Neuronal stem cell (in vitro differentiated cells): Measurements from ENCODE around the gene CST5.

Experiments
- DNase-seq: peaks from one replicate; pipeline ENCODE4 v3.0.0-alpha.2; 2013; ENCODE audit warnings: low spot score
- H2AFZ ChIP-seq: one replicate; pipeline ENCODE4 v1.6.1; 2013; ENCODE audit warnings: mild to moderate bottlenecking, low read length, inconsistent platforms
- H2AK5ac ChIP-seq: 2 replicates; pipeline ENCODE4 v1.6.1; 2013; ENCODE audit warnings: low read depth, mild to moderate bottlenecking, inconsistent platforms, low read length, moderate library complexity, mixed read lengths
- H2BK120ac ChIP-seq: 2 replicates; pipeline ENCODE4 v1.6.1; 2013; ENCODE audit warnings: low read depth, mild to moderate bottlenecking, inconsistent platforms, low read length, moderate library complexity, mixed read lengths
- H2BK12ac ChIP-seq: one replicate; pipeline ENCODE4 v1.6.1; 2013; ENCODE audit warnings: low read length, inconsistent platforms
- H2BK15ac ChIP-seq: 2 replicates; pipeline ENCODE4 v1.6.1; 2013; ENCODE audit warnings: mild to moderate bottlenecking, low read length, inconsistent platforms, mixed read lengths
- H2BK5ac ChIP-seq: one replicate; pipeline ENCODE4 v1.6.1; 2013; ENCODE audit warnings: inconsistent platforms, mild to moderate bottlenecking, low read length, moderate library complexity
- H3K14ac ChIP-seq: one replicate; pipeline ENCODE4 v1.6.1; 2013; ENCODE audit warnings: low read length, inconsistent platforms
- H3K18ac ChIP-seq: 2 replicates; pipeline ENCODE4 v1.6.1; 2013; ENCODE audit warnings: low read length, inconsistent platforms
- H3K23ac ChIP-seq: 2 replicates; pipeline ENCODE4 v1.6.1; 2013; ENCODE audit warnings: low read depth, mild to moderate bottlenecking, mixed read lengths, low read length, inconsistent platforms; ENCODE audit not compliant: poor library complexity
- H3K27ac ChIP-seq: replicated peaks from 3 replicates; pipeline ENCODE4 v1.5.1; 2013; ENCODE audit warnings: low read length, inconsistent platforms
- H3K27me3 ChIP-seq, 3 experiments: 2 replicates each; pipeline ENCODE4 v1.6.1; 2013; ENCODE audit warnings: low read length in 3 of 3, mild to moderate bottlenecking in 2 of 3, inconsistent platforms in 1 of 3, low read depth in 1 of 3, mixed read lengths in 1 of 3, moderate library complexity in 1 of 3; ENCODE audit not compliant: control insufficient read depth in 3 of 3, insufficient read depth in 3 of 3
- H3K36me3 ChIP-seq, 2 donors: replicated peaks in 1 of 2; 2 replicates each; pipeline ENCODE4 v1.6.1; 2013; ENCODE audit warnings: low read length in 2 of 2; ENCODE audit not compliant: control insufficient read depth in 2 of 2, insufficient read depth in 2 of 2
- H3K4ac ChIP-seq: 2 replicates; pipeline ENCODE4 v1.6.1; 2013; ENCODE audit warnings: inconsistent platforms, mild to moderate bottlenecking, low read length, moderate library complexity
- H3K4me1 ChIP-seq, 2 donors: 1 replicate in 1 of 2; 2 replicates in 1 of 2; pipeline ENCODE4 v1.6.1; 2013; ENCODE audit warnings: low read length in 2 of 2, low read depth in 1 of 2; ENCODE audit not compliant: control insufficient read depth in 2 of 2, insufficient read depth in 1 of 2
- H3K4me2 ChIP-seq: one replicate; pipeline ENCODE4 v1.6.1; 2013; ENCODE audit warnings: mild to moderate bottlenecking, low read length, inconsistent platforms; ENCODE audit not compliant: insufficient read depth, poor library complexity, severe bottlenecking
- H3K4me3 ChIP-seq, 2 donors: 2 replicates each; pipeline ENCODE4 v1.5.1; 2013; ENCODE audit warnings: low read length in 2 of 2, mild to moderate bottlenecking in 2 of 2, inconsistent platforms in 1 of 2, moderate library complexity in 1 of 2
- H3K79me1 ChIP-seq: one replicate; pipeline ENCODE4 v1.6.1; 2013; ENCODE audit warnings: low read depth, mild to moderate bottlenecking, inconsistent platforms, low read length, moderate library complexity
- H3K9ac ChIP-seq: one replicate; pipeline ENCODE4 v1.6.1; 2013; ENCODE audit warnings: mild to moderate bottlenecking, low read depth, low read length, inconsistent platforms; ENCODE audit not compliant: poor library complexity
- H3K9me3 ChIP-seq, 2 donors: replicated peaks in 1 of 2; 2 replicates each; pipeline versions ENCODE3 to v1.6.1; 2013; ENCODE audit warnings: low read length in 2 of 2, mild to moderate bottlenecking in 2 of 2, inconsistent platforms in 1 of 2, low read depth in 1 of 2, mixed read lengths in 1 of 2, moderate library complexity in 1 of 2; ENCODE audit not compliant: control insufficient read depth in 2 of 2, insufficient read depth in 1 of 2
- H4K8ac ChIP-seq: one replicate; pipeline ENCODE4 v1.6.1; 2013; ENCODE audit warnings: low read depth, mild to moderate bottlenecking, inconsistent platforms, low read length, moderate library complexity
- H4K91ac ChIP-seq: one replicate; pipeline ENCODE4 v1.6.1; 2013; ENCODE audit warnings: low read length, low read depth, mild to moderate bottlenecking, inconsistent platforms; ENCODE audit not compliant: poor library complexity
- WGBS, 2 donors: extraction: QIAGEN DNeasy Blood & Tissue Kit; methylation state at CpG; one replicate each; pipeline ENCODE4 v1.1.7; 2013; ENCODE audit warnings: missing lambda C conversion rate in 2 of 2, mixed read lengths in 1 of 2; ENCODE audit not compliant: insufficient read length in 2 of 2, insufficient replicate concordance in 1 of 2; ENCODE audit errors: extremely low coverage in 2 of 2; 5-methylcytosine and 5-hydroxymethylcytosine counted together

CST5 gene

GRCh38 chr20:23873370-23874015, 6.1 kb downstream of the CST5 start:
- Histone ChIP-seq H3K23ac (no peak overlapping the region), H2BK5ac (no peak overlapping the region), H3K36me3 (no peaks in the 10 kb centered on the region), H3K27me3 (no peaks in the 10 kb centered on the region), H3K4me3 (no peak overlapping the region), H3K9me3 (no peaks in the 10 kb centered on the region), H2BK120ac (no peak overlapping the region), H3K27ac (no peak overlapping the region), H3K4me2 (no peak overlapping the region), H4K91ac (no peak overlapping the region), H2BK12ac (no peak overlapping the region), H2BK15ac (no peak overlapping the region), H2AFZ (no peak overlapping the region), H3K18ac (no peak overlapping the region), H3K4ac (no peak overlapping the region), H2AK5ac (no peak overlapping the region), H4K8ac (no peak overlapping the region), H3K4me1 (peaks cover 0 to 10% of the 10 kb centered on the region in 2 donors), H3K79me1 (no peaks in the 10 kb centered on the region), H3K14ac (no peak overlapping the region), H3K9ac (no peak overlapping the region)
- no peak for DNase-seq
- WGBS, 2 donors, result no CpG with 5 or more reads among the region's 3 CpGs

- H2AK5ac ChIP-seq, result no peak overlapping the region
- H2BK12ac ChIP-seq, result no peak overlapping the region
- H3K36me3 ChIP-seq, result no peaks in the 10 kb centered on the region
- H3K4me3 ChIP-seq, result no peak overlapping the region
- H2AFZ ChIP-seq, result no peak overlapping the region
- no peak overlapping the region for H3K4me2 ChIP-seq
- H2BK120ac ChIP-seq, result no peak overlapping the region
- DNase-seq, result no peak
- H3K9me3 ChIP-seq, result no peaks in the 10 kb centered on the region
- no peak overlapping the region for H2BK5ac ChIP-seq
- WGBS, 2 donors, result no CpG with 5 or more reads among the region's 1 CpG
- no peak overlapping the region for H4K91ac ChIP-seq
- H3K14ac ChIP-seq, result no peak overlapping the region
- H3K4me1 ChIP-seq, result peaks cover 0 to 12% of the 10 kb centered on the region in 2 donors
- no peak overlapping the region for H3K4ac ChIP-seq
- H3K18ac ChIP-seq, result no peak overlapping the region
- H3K27ac ChIP-seq, result no peak overlapping the region
- H4K8ac ChIP-seq, result no peak overlapping the region
- H3K79me1 ChIP-seq, result no peaks in the 10 kb centered on the region
- no peak overlapping the region for H3K23ac ChIP-seq
- H3K9ac ChIP-seq, result no peak overlapping the region
- H3K27me3 ChIP-seq, result no peaks in the 10 kb centered on the region
- H2BK15ac ChIP-seq, result no peak overlapping the region
Measured at GRCh38 chr20:23872065-23872464, 7.5 kb downstream of the CST5 start.

DNA sequence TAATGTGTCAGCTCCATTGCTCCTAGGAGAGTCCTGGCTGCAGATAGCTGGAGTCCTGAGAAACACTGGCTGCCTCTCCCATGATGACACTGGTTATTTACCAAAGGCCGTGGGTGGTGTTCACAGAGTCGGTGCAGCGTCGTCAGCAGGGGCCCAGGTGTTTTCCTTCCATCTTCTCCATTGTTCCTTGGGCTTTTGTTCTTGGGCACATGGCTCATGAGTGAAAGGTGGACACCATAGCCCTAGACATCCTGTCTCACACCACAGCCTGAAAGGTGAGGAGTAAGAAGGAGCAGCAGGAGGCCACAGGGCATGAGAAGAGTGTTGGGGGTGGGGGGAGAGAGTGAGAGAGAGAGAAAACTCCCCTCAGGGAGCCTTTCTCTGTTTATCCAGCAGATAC, 9.1 kb downstream of the CST5 start:
- H4K91ac ChIP-seq, result no peak overlapping the region
- WGBS, 2 donors, result no CpG with 5 or more reads among the region's 4 CpGs
- no peak overlapping the region for H2AK5ac ChIP-seq
- no peak overlapping the region for H3K23ac ChIP-seq
- no peaks in the 10 kb centered on the region for H3K79me1 ChIP-seq
- no peak overlapping the region for H2BK15ac ChIP-seq
- no peaks in the 10 kb centered on the region for H3K27me3 ChIP-seq
- H3K27ac ChIP-seq, result no peak overlapping the region
- H2BK120ac ChIP-seq, result no peak overlapping the region
- H2BK12ac ChIP-seq, result peak overlapping the region; percentile 60
- no peak overlapping the region for H4K8ac ChIP-seq
- no peak overlapping the region for H2BK5ac ChIP-seq
- H2AFZ ChIP-seq, result no peak overlapping the region
- DNase-seq, result no peak
- H3K4me3 ChIP-seq, result no peak overlapping the region
- no peaks in the 10 kb centered on the region for H3K9me3 ChIP-seq
- H3K4me2 ChIP-seq, result no peak overlapping the region
- H3K4me1 ChIP-seq, result peaks cover 0 to 10% of the 10 kb centered on the region in 2 donors
- H3K4ac ChIP-seq, result no peak overlapping the region
- H3K14ac ChIP-seq, result no peak overlapping the region
- no peak overlapping the region for H3K9ac ChIP-seq
- peak overlapping the region; percentile 31 for H3K18ac ChIP-seq
- H3K36me3 ChIP-seq, result no peaks in the 10 kb centered on the region

DNA sequence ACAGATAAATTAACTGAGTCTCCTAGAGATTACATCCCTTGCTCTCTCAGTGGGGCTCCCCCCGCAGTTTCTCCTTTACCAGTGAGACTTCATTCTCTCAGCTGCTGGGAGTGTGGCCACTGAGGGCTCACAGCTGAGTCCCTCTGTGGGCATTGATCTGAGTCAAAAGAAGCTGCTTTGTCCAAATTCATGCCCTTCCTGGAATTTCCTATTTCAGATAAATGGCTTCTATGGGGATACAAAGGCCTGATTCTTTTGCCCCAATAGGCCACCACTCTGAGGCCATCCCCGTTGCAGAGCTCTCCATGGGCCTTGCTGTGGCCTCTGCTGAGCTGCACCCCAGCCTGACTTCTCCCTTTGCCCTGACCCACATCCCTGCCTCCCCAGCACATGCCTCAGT, 10.0 kb downstream of the CST5 start:
- no peak overlapping the region for H3K9ac ChIP-seq

More for the DNA sequence above, 10.0 kb downstream of the CST5 start:
- Histone ChIP-seq H3K27me3 (no peaks in the 10 kb centered on the region), H3K14ac (no peak overlapping the region), H3K79me1 (no peaks in the 10 kb centered on the region), H3K9me3 (no peaks in the 10 kb centered on the region), H4K8ac (no peak overlapping the region), H3K4me3 (no peak overlapping the region), H3K4ac (no peak overlapping the region), H2AK5ac (peak overlapping the region; percentile 40), H2AFZ (no peak overlapping the region), H3K18ac (peak overlapping the region; percentile 41), H2BK12ac (no peak overlapping the region), H3K27ac (no peak overlapping the region), H2BK120ac (no peak overlapping the region), H4K91ac (no peak overlapping the region), H2BK15ac (no peak overlapping the region), H3K4me1 (peaks cover 0 to 10% of the 10 kb centered on the region in 2 donors), H2BK5ac (no peak overlapping the region), H3K36me3 (no peaks in the 10 kb centered on the region), H3K4me2 (no peak overlapping the region), H3K23ac (no peak overlapping the region)
- WGBS, 2 donors, result no CpG with 5 or more reads among the region's 2 CpGs
- no peak for DNase-seq
